ENCODE data around the gene LOXHD1. TPM values are rescaled to one million over a fixed set of nuclear protein-coding genes. Genes with fewer than 3 reads are reported as not detected.

Gene LOXHD1
- total RNA-seq, 2 experiments from 2014 or later = 0.05 TPM; not detected in 1

Other genes starting within 250 kb of the LOXHD1 start
- gene ST8SIA5, start 99.8 kb upstream of the LOXHD1 start, total RNA-seq = not detected

Measured in activated naive CD4-positive, alpha-beta T cell treated with anti-CD3 and anti-CD28 coated beads for 36 hours (primary cell).